HG03558 (cell line): Measurements from ENCODE around the gene MACROD2.
A peak's percentile ranks its signal among the peaks of the same experiment; 100 is the strongest.
"Not testable (repeated sequence)": the region's sequence is repeated elsewhere in the genome, so short reads cannot be mapped to it uniquely, and the experiment has no call there.

Experiments used
- ATAC-seq: cut with Tn5 transposase; IDR thresholded peaks from one replicate; pipeline ENCODE4 v1.9.1; 2021; ENCODE audit warnings: moderate number of reproducible peaks; ENCODE audit not compliant: unreplicated experiment; ENCODE audit errors: extremely low read depth

The MACROD2 gene

DNA sequence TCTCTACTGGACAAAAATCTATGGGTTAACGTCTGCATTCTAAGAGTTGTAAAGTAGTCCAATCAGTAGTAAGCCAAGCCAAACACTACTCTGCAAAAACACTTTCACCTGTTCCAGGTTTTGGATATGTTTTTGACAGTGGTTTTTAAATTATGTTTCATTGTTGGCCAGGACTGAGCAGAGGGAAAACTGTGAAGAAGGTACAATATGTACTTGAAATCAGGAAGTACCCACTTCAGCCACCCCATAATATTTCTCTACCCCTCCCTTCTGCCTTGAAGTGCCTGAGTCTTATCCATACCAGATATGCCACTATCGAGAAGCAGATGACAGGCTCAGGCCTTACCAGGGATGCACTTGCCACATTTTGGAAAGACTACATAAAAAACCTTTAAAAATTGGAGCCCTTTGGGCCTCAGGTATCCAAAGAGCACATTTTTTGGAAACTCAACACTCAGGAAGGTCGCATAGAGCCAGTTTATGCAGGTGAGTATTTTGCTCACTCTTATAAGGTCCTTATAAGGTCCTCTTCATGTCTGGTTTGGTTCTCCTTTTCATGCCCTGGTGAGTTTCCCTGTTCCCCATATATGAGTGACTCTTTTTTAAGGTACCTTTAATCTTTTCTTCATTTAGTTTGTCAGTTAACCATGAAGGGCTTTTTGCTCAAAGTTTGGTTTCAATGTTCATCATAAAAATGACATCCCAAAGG is 1201.4 kb downstream of the MACROD2 start:
- no peak for ATAC-seq

DNA sequence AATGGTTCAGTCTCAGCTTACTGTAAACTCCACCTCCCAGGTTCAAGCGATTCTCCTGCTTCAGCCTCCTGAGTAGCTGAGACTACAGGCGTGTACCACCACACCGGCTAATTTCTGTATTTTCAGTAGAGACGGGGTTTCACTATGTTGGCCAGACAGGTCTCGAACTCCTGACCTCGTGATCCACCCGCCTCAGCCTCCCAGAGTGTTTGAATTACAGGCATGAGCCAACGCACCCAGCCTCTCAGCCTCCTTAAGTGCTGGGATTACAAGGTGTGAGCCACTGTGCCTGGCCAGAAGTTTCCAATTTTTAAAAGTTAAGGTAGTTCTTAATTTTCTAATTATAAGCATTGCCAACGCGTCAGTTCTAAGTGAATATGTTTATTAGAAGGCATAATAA is 1202.7 kb downstream of the MACROD2 start:
- not testable (repeated sequence) for ATAC-seq

- ATAC-seq = peak; percentile 38
These were observed 1204.4 kb downstream of the MACROD2 start for GRCh38 chr20:15199698-15200097.

GRCh38 chr20:15200147-15200565 is 1204.8 kb downstream of the MACROD2 start:
- ATAC-seq = peak; percentile 62

- no peak for ATAC-seq
These were observed 1206.3 kb downstream of the MACROD2 start for GRCh38 chr20:15201602-15202001.

- no peak for ATAC-seq
These were observed 1208.9 kb downstream of the MACROD2 start for GRCh38 chr20:15204234-15204633.

DNA sequence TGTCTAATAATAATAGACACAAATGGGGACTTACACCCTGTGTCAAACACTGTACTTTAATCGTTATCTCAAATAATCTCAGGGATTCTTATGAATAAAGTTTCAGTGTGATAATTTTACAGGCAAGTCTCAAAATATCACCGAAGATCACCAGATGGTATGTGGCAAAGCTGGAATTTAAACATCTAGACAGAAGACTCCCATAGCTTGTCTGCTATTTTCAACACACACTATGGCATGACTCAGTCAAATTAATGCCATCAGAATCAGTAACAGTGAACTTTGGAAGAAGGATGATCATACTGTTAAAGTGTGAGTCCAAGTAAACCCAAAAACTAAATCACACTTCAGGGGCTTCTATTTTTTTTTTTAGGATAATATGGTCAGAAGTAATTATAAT is 1209.7 kb downstream of the MACROD2 start:
- no peak for ATAC-seq

GRCh38 chr20:15205719-15206118 is 1210.4 kb downstream of the MACROD2 start:
- ATAC-seq = no peak

DNA sequence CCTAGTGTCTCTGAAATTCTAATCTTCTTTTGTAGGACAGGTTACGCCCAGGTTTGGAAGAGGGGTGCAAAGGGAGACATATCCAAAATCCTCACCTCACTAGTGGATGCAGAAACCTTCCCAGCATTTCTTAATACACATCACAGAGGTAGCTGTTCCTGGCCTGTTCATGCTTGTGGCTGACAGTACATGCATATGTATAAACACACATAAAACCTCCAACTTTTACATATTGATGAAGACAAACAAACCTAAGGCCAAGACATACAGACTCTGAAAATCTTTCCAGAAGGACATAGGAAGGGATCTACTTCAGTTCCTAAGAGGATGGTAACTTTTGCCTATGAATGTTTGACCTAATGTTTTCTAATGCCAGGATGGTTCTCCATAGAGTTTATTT is 1214.2 kb downstream of the MACROD2 start:
- no peak for ATAC-seq

- ATAC-seq = no peak
These were observed 1218.7 kb downstream of the MACROD2 start for GRCh38 chr20:15214051-15214450.

DNA sequence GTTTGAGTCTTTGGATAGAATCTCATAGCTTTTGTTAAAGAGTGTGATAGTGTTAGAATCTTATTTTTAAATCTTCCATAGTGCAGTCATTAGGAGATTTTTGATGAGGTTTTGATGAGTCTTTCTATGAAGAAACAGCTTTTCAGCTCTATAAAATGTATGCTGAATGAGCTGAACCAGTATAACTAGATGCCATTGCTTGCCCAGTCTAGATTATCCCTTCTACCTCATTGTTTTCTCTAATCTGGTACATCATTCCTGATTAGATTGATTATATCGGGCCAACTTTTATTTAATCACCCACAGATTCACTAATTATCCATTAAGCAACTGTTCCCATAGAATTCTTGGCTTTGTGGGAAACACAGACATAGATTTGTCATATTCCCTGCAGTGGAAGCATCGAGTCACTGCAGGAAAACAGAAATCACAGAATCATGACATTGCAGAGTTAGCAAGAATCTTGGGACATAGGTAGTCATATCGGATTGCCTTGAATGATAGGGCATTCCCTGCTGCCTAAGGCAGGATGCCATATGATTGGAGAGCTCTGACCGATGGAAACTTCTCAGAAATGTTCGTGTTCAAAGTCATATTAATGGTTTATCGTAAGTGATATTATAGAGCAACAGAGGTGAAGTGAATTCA is 1224.8 kb downstream of the MACROD2 start:
- ATAC-seq = no peak

DNA sequence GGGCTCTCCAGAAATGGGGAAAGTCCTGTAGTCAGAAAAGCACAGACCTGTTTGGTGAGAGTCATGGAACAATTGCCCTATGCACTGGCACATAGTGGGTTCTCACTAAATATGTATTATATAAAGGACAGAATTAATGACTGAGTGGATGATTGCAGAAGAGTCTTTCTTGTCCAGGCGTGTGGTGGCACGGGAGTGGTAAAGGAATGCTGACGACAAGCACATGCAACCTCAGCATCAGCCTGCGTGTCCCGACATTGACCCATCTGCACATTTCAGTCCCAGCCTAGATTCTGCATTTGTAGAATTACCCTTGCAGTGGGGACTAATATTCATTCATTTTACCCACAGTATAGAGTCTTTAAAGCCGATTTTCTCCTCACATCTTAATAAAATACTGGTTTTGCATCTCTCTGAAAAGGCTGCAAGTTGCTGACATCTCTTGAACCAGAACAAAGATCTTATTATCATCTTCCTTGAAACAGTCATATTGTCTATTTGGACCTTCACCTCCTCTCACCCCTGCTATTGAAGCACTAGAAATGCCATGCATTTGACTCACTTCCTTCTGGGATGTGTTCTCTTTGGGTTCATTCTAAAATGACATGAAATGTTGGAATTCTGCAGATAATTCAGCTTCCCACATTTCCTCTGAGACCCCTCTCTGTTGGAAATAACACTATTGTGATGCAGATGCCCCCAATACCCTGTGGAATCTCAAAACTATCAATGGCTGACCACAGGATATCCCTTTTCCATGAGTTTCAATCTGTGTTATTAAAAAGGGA is 1225.7 kb downstream of the MACROD2 start:
- ATAC-seq = no peak

DNA sequence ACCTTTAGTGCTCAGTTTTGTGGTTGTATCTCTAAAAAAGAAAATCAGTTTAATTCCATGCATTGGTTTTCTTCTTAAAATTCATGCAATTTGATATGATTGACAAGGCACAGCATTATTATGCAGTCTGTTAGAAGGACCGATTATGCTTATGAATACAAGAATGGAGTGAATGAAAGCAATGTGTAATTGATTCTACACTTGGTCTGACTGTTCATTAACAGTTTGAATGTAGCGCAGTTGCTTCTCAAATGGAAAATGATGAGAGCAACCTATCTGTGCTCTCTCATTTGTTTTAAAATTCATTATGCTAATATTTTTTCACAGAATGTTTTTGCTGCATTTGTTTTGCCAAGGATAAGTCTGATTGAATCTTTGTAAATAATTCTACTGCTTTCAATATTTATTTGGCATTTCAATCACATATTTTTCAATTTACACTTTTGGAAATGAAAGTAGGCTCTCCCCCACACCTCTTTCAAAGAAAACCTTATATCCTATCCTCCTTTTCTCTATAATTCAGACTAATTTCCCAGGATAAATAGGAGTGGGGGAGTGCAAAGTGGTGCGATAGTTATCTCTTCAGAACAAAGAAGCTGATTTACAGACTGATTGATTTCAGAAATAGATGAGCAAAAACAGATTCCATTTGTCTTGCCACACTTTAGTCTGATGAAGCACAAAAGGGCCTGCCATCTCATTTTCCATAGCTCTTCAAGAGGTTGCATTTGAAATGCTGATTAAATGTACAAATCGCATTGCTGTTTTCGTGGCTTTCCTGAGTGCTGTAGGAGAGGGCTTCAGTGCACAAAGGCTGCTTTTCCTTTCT is 1227.4 kb downstream of the MACROD2 start:
- ATAC-seq = no peak

GRCh38 chr20:15224199-15224598 is 1228.9 kb downstream of the MACROD2 start:
- no peak for ATAC-seq

GRCh38 chr20:15227102-15227501 is 1231.8 kb downstream of the MACROD2 start:
- no peak for ATAC-seq

DNA sequence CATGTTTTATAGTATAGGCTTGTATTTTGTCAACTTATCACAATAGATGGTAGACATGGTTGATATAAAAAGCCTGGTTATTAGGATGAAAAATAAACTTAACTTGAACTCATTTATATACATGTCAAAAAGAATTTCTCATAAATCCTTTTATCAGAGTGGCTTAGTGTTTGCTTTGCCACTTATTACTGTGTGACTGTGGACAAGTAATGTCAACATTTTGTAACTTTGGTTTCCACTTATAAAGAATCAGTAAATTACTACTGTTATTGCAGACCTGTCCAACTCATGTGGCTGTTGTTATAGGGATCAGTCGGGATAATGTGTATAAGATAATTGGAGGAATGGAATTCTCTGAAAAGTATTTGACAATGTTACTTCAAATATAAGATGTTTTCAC is 1236.9 kb downstream of the MACROD2 start:
- ATAC-seq = no peak

DNA sequence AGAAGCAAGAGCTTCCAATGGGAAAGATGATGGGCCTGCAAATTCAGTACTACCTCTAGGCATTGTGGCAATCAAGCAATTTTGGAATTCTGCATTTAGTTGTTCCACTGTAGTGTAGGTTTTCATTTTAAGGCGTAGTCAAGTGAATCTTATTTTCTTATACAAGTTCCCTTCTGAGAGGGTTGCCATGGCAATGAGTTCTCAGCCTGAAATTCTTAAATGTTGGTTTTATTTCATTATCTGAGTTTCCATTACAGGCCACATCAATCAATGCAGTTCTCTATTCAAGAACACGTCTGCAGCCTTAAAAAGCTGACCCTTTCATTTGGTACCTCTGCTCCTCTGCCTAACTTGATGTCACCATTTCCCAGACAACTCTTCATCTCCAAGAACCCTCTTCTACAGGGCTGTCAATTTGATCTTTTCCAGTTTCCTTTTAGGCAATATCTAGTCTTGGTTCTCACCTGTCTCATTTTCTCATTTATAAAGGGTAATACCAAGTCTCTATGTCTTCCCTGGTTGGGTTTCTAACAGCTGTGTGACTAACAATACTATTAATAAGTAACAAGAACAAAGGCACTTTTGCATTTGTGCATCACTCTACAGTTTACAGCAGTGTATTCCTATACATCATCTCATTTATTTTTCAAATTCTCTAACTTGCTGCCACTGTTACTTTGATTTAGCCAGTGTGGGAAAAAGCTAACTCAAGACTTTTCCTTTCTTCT is 1240.3 kb downstream of the MACROD2 start:
- ATAC-seq = no peak

GRCh38 chr20:15236812-15237211 is 1241.5 kb downstream of the MACROD2 start:
- peak; percentile 59 for ATAC-seq

DNA sequence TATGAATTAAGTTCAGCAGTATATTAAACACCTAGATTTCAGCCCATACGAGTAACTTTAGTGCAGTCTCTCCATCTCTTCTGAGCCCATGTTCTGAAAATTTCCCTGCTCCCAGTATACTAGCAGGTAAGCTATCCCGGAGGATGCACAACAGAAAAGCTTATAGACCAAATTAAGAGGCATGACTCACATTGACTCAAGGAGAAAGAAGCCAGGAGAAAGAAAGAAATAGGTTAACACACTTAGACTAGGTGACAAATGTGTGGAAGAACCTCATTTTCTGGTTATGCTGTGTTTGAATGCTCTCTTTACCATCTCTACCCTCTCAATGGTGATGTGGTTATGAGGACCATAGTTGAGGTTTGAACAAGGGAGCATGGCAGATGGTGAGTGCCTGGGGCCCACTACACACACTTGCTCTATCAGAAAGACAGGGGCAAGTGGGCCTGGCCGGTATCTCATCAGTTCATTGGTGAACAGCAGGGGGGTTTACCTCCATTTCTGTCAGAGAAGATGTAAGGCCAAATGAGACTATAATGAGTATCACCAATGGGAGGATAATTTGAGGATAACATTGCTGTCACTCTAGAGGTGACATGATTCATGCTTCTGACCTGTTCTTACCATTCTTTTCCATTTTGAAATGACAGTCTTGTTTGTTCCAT is 1244.4 kb downstream of the MACROD2 start:
- no peak for ATAC-seq
